Keratinocyte (primary cell): ENCODE results near the gene SLC35E2B. TPM values are rescaled to one million over a fixed set of nuclear protein-coding genes. Genes with fewer than 3 reads are reported as not detected.
A peak's percentile ranks its signal among the peaks of the same experiment; 100 is the strongest.

Experiments
- DNase-seq: peaks from one replicate; pipeline ENCODE4 v3.0.0-alpha.2; 2011; ENCODE audit warnings: low read depth, missing footprints, low spot score
- FAIRE-seq: peaks from 2 replicates; lab custom pipeline; 2011; peaks lifted over from hg19 to GRCh38; lab: Jason Lieb, UNC
- H2AFZ ChIP-seq: 2 replicates; pipeline ENCODE4 v1.6.0; 2012; ENCODE audit warnings: low read length, control low read depth, inconsistent platforms; ENCODE audit not compliant: control insufficient read depth
- H3K27ac ChIP-seq: 2 replicates; pipeline ENCODE4 v1.5.1; 2011; ENCODE audit warnings: low read length; ENCODE audit not compliant: control insufficient read depth, insufficient read depth
- H3K27me3 ChIP-seq: 3 replicates; pipeline ENCODE4 v1.6.0; 2011; ENCODE audit warnings: low read length; ENCODE audit not compliant: control insufficient read depth, insufficient read depth; ENCODE audit errors: extremely low read depth
- H3K36me3 ChIP-seq, 2 experiments: 2 replicates in 1 of 2; 3 replicates in 1 of 2; pipeline ENCODE4 v1.5.1; 2011; ENCODE audit warnings: low read length in 2 of 2, mild to moderate bottlenecking in 1 of 2; ENCODE audit not compliant: control insufficient read depth in 2 of 2, insufficient read depth in 2 of 2; ENCODE audit errors: extremely low read depth in 1 of 2
- H3K4me1 ChIP-seq: 3 replicates; pipeline ENCODE4 v1.5.1; 2011; ENCODE audit warnings: low read length; ENCODE audit not compliant: control insufficient read depth, insufficient read depth; ENCODE audit errors: extremely low read depth
- H3K4me2 ChIP-seq: 3 replicates; pipeline ENCODE4 v1.6.0; 2011; ENCODE audit warnings: low read depth, low read length; ENCODE audit not compliant: control insufficient read depth, insufficient read depth; ENCODE audit errors: extremely low read depth
- H3K4me3 ChIP-seq, 3 experiments: fragments of 200-600 bp in 1 of 3; sonication (generic) in 1 of 3; 2 replicates in 2 of 3; 3 replicates in 1 of 3; pipeline ENCODE4 v1.5.1; 2011 to 2016; ENCODE audit warnings: low read length in 3 of 3, mild to moderate bottlenecking in 3 of 3, control low read depth in 2 of 3, inconsistent platforms in 1 of 3, low read depth in 1 of 3, mixed read lengths in 1 of 3, mixed run types in 1 of 3, moderate library complexity in 1 of 3; ENCODE audit not compliant: control insufficient read depth in 2 of 3, insufficient read depth in 2 of 3; ENCODE audit errors: extremely low read depth in 1 of 3
- H3K79me2 ChIP-seq: 2 replicates; pipeline ENCODE4 v1.6.0; 2012; ENCODE audit warnings: low read length; ENCODE audit not compliant: control insufficient read depth, insufficient read depth
- H3K9ac ChIP-seq: 3 replicates; pipeline ENCODE4 v1.6.0; 2011; ENCODE audit warnings: low read length; ENCODE audit not compliant: control insufficient read depth, insufficient read depth; ENCODE audit errors: extremely low read depth
- H3K9me1 ChIP-seq: 3 replicates; pipeline ENCODE4 v1.6.0; 2011; ENCODE audit warnings: low read length; ENCODE audit not compliant: control insufficient read depth, insufficient read depth; ENCODE audit errors: extremely low read depth
- H3K9me3 ChIP-seq: 2 replicates; pipeline ENCODE4 v1.5.1; 2012; ENCODE audit warnings: low read depth, low read length; ENCODE audit not compliant: control insufficient read depth
- H4K20me1 ChIP-seq: 3 replicates; pipeline ENCODE4 v1.6.0; 2011; ENCODE audit warnings: low read length; ENCODE audit not compliant: control insufficient read depth, insufficient read depth; ENCODE audit errors: extremely low read depth
- EZH2 ChIP-seq: IDR thresholded peaks from one replicate; pipeline ENCODE4 v1.6.1; 2012; ENCODE audit warnings: inconsistent platforms, mild to moderate bottlenecking, low read length, moderate library complexity
- dilution Hi-C: fragments of 300-500 bp; cut with MboI; formaldehyde crosslinking; loops from one replicate; pipeline ENCODE4 v1.7.0; 2020; ENCODE audit warnings: low sequenced_read_pairs; ENCODE audit not compliant: extremely low pct_ligation_motif_present
- polyA plus RNA-seq, 5 experiments: library from polyadenylated mRNA; depleted of rRNA in 3 of 5; stranded (reverse) in 3 of 5; stranded (forward) in 1 of 5; unstranded in 1 of 5; fragments of >200 nt; gene quantifications; 1 replicate in 1 of 5; 2 replicates in 3 of 5; 3 replicates in 1 of 5; pipeline versions ENCODE4 v1.2.1 to v1.2.3, GENCODE V29; 2011 to 2012; ENCODE audit warnings: missing spikeins in 2 of 5, low read depth in 1 of 5, low replicate concordance in 1 of 5
- TF ChIP-seq, protein P1 (sequence below), 3 experiments: IDR thresholded peaks in 1 of 3; conservative IDR thresholded peaks in 1 of 3; optimal IDR thresholded peaks in 1 of 3; 2 replicates in 2 of 3; 3 replicates in 1 of 3; pipeline versions ENCODE3 to v1.5.1; 2011; ENCODE audit warnings: low read length in 3 of 3, mild to moderate bottlenecking in 3 of 3, moderate library complexity in 2 of 3, control low read depth in 1 of 3, inconsistent platforms in 1 of 3; ENCODE audit not compliant: insufficient read depth in 2 of 3; ENCODE audit errors: extremely low read depth in 1 of 3

Gene SLC35E2B
- polyA plus RNA-seq, 1 donor (not counting 4 experiments of a cell fraction or from before 2014, with no cell fraction given): 10.3 TPM

DNA sequence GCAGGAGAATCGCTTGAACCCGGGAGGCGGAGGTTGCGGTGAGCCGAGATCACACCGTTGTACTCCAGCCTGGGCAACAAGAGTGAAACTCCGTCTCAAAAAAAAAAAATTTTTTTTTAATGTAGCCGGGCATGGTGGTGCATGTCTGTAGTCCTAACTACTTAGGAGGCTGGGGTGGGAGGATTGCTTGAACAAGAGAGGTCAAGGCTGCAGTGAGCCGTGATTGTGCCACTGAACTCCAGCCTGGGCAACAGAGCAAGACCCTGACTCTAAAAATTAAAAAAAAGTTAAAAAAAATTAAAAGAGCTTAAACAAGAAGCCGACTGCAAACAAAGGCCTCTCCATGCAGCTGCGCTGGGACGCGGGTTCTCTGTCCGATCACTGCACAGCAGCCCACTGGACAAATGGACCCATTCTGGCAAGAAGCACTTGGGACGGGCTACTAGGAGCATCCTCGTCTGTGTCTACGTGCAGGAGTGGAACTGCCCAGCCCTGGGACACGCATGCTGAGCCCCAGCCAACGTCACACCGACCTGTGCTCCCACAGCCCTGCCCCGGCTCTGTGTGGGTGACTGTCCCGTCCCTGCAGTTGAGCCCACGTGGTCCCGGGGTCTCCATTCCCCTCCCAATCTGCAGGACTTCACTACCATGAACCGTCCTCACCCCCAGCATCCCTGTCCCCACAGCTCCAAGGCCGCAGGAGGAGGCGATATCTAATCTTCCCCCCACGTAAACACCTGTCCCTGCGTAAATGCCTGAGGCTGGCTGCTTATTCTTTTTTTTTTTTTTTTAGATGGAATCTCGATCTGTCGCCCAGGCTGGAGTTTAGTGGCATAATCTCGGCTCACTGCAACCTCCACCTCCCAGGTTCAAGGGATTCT, 12.3 kb downstream of the SLC35E2B start:
- FAIRE-seq: no peak
- H4K20me1 ChIP-seq: no peaks in the 10 kb centered on the region

DNA sequence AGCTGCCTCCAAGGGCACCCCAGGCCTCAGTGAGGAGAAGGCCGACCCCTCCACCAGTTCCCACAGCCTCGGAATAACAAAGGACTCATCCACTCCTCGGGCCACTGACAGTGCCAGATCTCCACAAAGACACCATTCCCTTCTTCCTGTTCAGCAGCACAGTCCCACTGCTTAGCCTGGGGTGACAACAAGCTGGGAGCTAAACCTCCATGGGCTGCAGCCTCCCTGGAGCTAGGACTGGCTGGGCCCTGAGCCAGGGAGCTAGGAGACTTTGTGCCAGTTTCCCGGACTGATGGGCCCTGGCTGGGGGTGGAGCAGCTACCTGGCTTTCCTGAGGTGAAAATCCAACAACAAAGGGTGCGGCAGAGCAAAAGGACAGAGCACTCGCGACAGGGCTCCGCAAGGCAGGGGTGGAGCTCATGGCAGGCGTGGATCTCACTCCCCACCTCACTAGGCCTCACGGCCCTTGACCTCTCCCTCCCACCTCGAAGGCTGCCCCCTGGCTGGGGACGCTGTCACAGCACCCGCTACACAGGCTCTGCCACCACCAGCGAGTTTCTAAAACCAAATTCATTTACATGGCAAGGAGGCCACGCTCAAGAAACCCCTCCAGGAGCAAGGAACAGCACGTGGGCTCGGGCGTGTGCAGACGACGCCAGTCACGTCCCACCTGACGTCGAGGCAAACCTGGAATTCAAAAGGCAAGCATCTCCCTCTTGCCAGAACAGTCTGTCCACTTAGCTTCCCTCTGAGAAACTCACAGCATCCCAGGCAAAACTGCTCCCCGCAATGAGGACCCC, 13.8 kb downstream of the SLC35E2B start:
- no peak for TF ChIP-seq EZH2
- TF ChIP-seq, protein P1, sequence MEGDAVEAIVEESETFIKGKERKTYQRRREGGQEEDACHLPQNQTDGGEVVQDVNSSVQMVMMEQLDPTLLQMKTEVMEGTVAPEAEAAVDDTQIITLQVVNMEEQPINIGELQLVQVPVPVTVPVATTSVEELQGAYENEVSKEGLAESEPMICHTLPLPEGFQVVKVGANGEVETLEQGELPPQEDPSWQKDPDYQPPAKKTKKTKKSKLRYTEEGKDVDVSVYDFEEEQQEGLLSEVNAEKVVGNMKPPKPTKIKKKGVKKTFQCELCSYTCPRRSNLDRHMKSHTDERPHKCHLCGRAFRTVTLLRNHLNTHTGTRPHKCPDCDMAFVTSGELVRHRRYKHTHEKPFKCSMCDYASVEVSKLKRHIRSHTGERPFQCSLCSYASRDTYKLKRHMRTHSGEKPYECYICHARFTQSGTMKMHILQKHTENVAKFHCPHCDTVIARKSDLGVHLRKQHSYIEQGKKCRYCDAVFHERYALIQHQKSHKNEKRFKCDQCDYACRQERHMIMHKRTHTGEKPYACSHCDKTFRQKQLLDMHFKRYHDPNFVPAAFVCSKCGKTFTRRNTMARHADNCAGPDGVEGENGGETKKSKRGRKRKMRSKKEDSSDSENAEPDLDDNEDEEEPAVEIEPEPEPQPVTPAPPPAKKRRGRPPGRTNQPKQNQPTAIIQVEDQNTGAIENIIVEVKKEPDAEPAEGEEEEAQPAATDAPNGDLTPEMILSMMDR (optimal IDR thresholded peaks at IDR 0.05 in 1 of 3, IDR thresholded peaks at IDR 0.05 in 1 of 3, conservative IDR thresholded peaks at IDR 0.05 in 1 of 3; ENCODE audit: extremely low read depth in 1 of 3, insufficient read depth in 2 of 3, low read length in 3 of 3): peak; percentile 43 to 62 (median 51)
- dilution Hi-C loops: no loop called here
- FAIRE-seq (no peak), DNase-seq (no peak)
- H3K4me1 ChIP-seq: no peaks in the 10 kb centered on the region
- H3K9me3 ChIP-seq: no peaks in the 10 kb centered on the region
- no peaks in the 10 kb centered on the region for H3K27me3 ChIP-seq
- H2AFZ ChIP-seq: no peak overlapping the region
- H3K4me2 ChIP-seq: no peak overlapping the region
- H3K27ac ChIP-seq: no peak overlapping the region
- no peak overlapping the region for H3K9ac ChIP-seq
- no peaks in the 10 kb centered on the region for H3K9me1 ChIP-seq
- peaks cover 0 to 2% of the 10 kb centered on the region in 2 experiments for H3K36me3 ChIP-seq
- no peaks in the 10 kb centered on the region for H4K20me1 ChIP-seq
- H3K4me3 ChIP-seq: no peak overlapping the region
- peaks cover 17% of the 10 kb centered on the region for H3K79me2 ChIP-seq

More for the DNA sequence above, 12.3 kb downstream of the SLC35E2B start:
- no peak for DNase-seq
- H3K4me3 ChIP-seq: no peak overlapping the region
- no peaks in the 10 kb centered on the region for H3K4me1 ChIP-seq
- no peaks in the 10 kb centered on the region for H3K9me3 ChIP-seq
- H3K27me3 ChIP-seq: no peaks in the 10 kb centered on the region
- no peak overlapping the region for H3K27ac ChIP-seq
- H3K4me2 ChIP-seq: no peak overlapping the region
- dilution Hi-C loops: no loop called here
- H3K36me3 ChIP-seq: peaks cover 0 to 2% of the 10 kb centered on the region in 2 experiments
- TF ChIP-seq, protein P1 (optimal IDR thresholded peaks at IDR 0.05 in 1 of 3, IDR thresholded peaks at IDR 0.05 in 1 of 3, conservative IDR thresholded peaks at IDR 0.05 in 1 of 3; ENCODE audit: extremely low read depth in 1 of 3, insufficient read depth in 2 of 3, low read length in 3 of 3): no peak
- no peak for TF ChIP-seq EZH2
- no peaks in the 10 kb centered on the region for H3K9me1 ChIP-seq
- no peak overlapping the region for H2AFZ ChIP-seq
- H3K79me2 ChIP-seq: peaks cover 25% of the 10 kb centered on the region
- H3K9ac ChIP-seq: no peak overlapping the region
